HCT116 (cell line): ENCODE measurements around the gene DNAJB13. TPM values are rescaled to one million over a fixed set of nuclear protein-coding genes. Genes with fewer than 3 reads are reported as not detected.

Experiments
- ATAC-seq: fragments of 200-7000 bp; cut with Tn5 transposase; 2 replicates; pipeline ENCODE4 v1.9.1; 2020; ENCODE audit warnings: mild to moderate bottlenecking, moderate library complexity
- BruUV-seq: library from RNA; stranded (reverse); fragments of 400-500 nt; replicated peaks from 2 replicates; lab custom pipeline; 2021; lab: Mats Ljungman, UMichigan
- CTCF ChIA-PET: fragments of 300-600 bp; sonication (Branson Sonifier 250); formaldehyde crosslinking; loops from one replicate; lab custom pipeline; 2021; ENCODE audit warnings: antibody characterized with exemption; lab: Charles Lee
- POLR2A ChIA-PET: fragments of 300-600, 350-600 bp; sonication (Branson Sonifier 250); formaldehyde crosslinking; loops from one replicate; lab custom pipeline; 2021; ENCODE audit warnings: antibody characterized with exemption; lab: Charles Lee
- RAD21 ChIA-PET, 2 experiments: fragments of 300-600 bp; sonication (Branson Sonifier 250); formaldehyde crosslinking; loops; one replicate each; lab custom pipeline; 2023; ENCODE audit warnings: low total read pairs in 2 of 2; ENCODE audit not compliant: uncharacterized antibody in 2 of 2, unreplicated experiment in 2 of 2, low non-redundant PET in 1 of 2; lab: Charles Lee
- DNase-seq: peaks from one replicate; pipeline ENCODE4 v3.0.0-alpha.2; 2010; ENCODE audit warnings: low read depth, low spot score
- H2AFZ ChIP-seq: fragments of 200-600 bp; shearing (Covaris generic), sonication (generic); 2 replicates; pipeline ENCODE4 v1.6.1; 2017; ENCODE audit warnings: low read depth, mixed run types, mixed read lengths, antibody characterized with exemption, low read length; ENCODE audit not compliant: poor library complexity, severe bottlenecking
- H3K27ac ChIP-seq: 2 replicates; pipeline ENCODE4 v1.5.1; 2012; ENCODE audit warnings: low read depth, low read length
- H3K27me3 ChIP-seq: fragments of 200-600 bp; sonication (generic); 2 replicates; pipeline ENCODE4 v1.6.1; 2016; ENCODE audit warnings: mixed run types, low read length, mixed read lengths; ENCODE audit not compliant: insufficient read depth
- H3K36me3 ChIP-seq, 2 experiments: fragments of 200-500 bp in 1 of 2; fragments of 200-600 bp in 1 of 2; sonication (Bioruptor generic) in 1 of 2; sonication (generic) in 1 of 2; 2 replicates each; pipeline versions ENCODE4 v1.5.1 to v1.6.1; 2014 to 2016; ENCODE audit warnings: low read length in 2 of 2, inconsistent platforms in 1 of 2, mixed read lengths in 1 of 2, mixed run types in 1 of 2; ENCODE audit not compliant: insufficient read depth in 2 of 2, control insufficient read depth in 1 of 2
- H3K4me1 ChIP-seq, 2 experiments: fragments of 200-600 bp in 1 of 2; sonication (generic) in 1 of 2; 2 replicates each; pipeline versions ENCODE4 v1.5.1 to v1.6.1; 2012 to 2017; ENCODE audit warnings: low read length in 2 of 2, inconsistent platforms in 1 of 2, mild to moderate bottlenecking in 1 of 2, mixed read lengths in 1 of 2, mixed run types in 1 of 2, moderate library complexity in 1 of 2; ENCODE audit not compliant: insufficient read depth in 2 of 2, control insufficient read depth in 1 of 2
- H3K4me2 ChIP-seq: fragments of 200-600 bp; sonication (generic); 2 replicates; pipeline ENCODE4 v1.6.1; 2017; ENCODE audit warnings: mixed run types, low read length, mixed read lengths
- H3K4me3 ChIP-seq, 2 experiments: fragments of 200-600 bp in 1 of 2; sonication (generic) in 1 of 2; replicated peaks in 1 of 2; 2 replicates each; pipeline ENCODE4 v1.5.1; 2011 to 2016; ENCODE audit warnings: low read length in 2 of 2, control low read depth in 1 of 2, low read depth in 1 of 2, mild to moderate bottlenecking in 1 of 2, mixed read lengths in 1 of 2, mixed run types in 1 of 2
- H3K79me2 ChIP-seq: fragments of 200-600 bp; sonication (generic); 2 replicates; pipeline ENCODE4 v1.6.1; 2017; ENCODE audit warnings: mild to moderate bottlenecking, mixed run types, low read length, moderate library complexity, mixed read lengths; ENCODE audit not compliant: insufficient read depth
- H3K9ac ChIP-seq: fragments of 200-600 bp; sonication (generic); 2 replicates; pipeline ENCODE4 v1.6.1; 2016; ENCODE audit warnings: low read length, mixed read lengths
- H3K9me2 ChIP-seq: fragments of 200-600 bp; sonication (generic), shearing (Covaris generic); 2 replicates; pipeline ENCODE4 v1.6.1; 2017; ENCODE audit warnings: mixed run types, mild to moderate bottlenecking, moderate library complexity; ENCODE audit not compliant: insufficient read depth
- H3K9me3 ChIP-seq, 2 experiments: fragments of 200-500 bp in 1 of 2; fragments of 200-600 bp in 1 of 2; sonication (Bioruptor generic) in 1 of 2; sonication (generic) in 1 of 2; 2 replicates each; pipeline ENCODE4 v1.6.1; 2014 to 2017; ENCODE audit warnings: low read length in 2 of 2, mixed read lengths in 2 of 2, inconsistent platforms in 1 of 2, low read depth in 1 of 2, mild to moderate bottlenecking in 1 of 2, mixed run types in 1 of 2, moderate library complexity in 1 of 2; ENCODE audit not compliant: control insufficient read depth in 1 of 2, insufficient read depth in 1 of 2
- H4K20me1 ChIP-seq: fragments of 200-600 bp; sonication (generic), shearing (Covaris generic); 2 replicates; pipeline ENCODE4 v1.6.1; 2017; ENCODE audit warnings: mixed run types, mild to moderate bottlenecking, moderate library complexity; ENCODE audit not compliant: insufficient read depth
- ATF3 ChIP-seq: IDR thresholded peaks from 2 replicates; pipeline ENCODE4 v1.6.1; 2012
- CBX3 ChIP-seq: IDR thresholded peaks from 2 replicates; pipeline ENCODE4 v1.6.1; 2012; ENCODE audit warnings: low read depth
- ELF1 ChIP-seq: IDR thresholded peaks from 2 replicates; pipeline ENCODE4 v1.6.1; 2012; ENCODE audit warnings: low read depth, borderline replicate concordance
- FOSL1 ChIP-seq: IDR thresholded peaks from 2 replicates; pipeline ENCODE4 v1.6.1; 2012; ENCODE audit warnings: low read depth
- JUND ChIP-seq: IDR thresholded peaks from 2 replicates; pipeline ENCODE4 v1.6.1; 2012
- POLR2AphosphoS5 ChIP-seq: IDR thresholded peaks from 2 replicates; pipeline ENCODE4 v1.6.1; 2011; ENCODE audit warnings: mild to moderate bottlenecking, low read depth, low read length, moderate library complexity
- REST ChIP-seq: IDR thresholded peaks from 2 replicates; pipeline ENCODE4 v1.6.1; 2012; ENCODE audit warnings: low read depth
- SRF ChIP-seq: IDR thresholded peaks from 2 replicates; pipeline ENCODE4 v1.6.1; 2012; ENCODE audit warnings: low read depth
- TCF7L2 ChIP-seq: IDR thresholded peaks from 2 replicates; pipeline ENCODE4 v1.7.0; 2011; ENCODE audit warnings: borderline replicate concordance, inconsistent platforms; ENCODE audit not compliant: insufficient read depth, insufficient read length; ENCODE audit errors: extremely low read depth
- ZBTB33 ChIP-seq: IDR thresholded peaks from 2 replicates; pipeline ENCODE4 v1.6.1; 2011; ENCODE audit warnings: mild to moderate bottlenecking, low read length, moderate library complexity; ENCODE audit not compliant: insufficient replicate concordance; ENCODE audit errors: extremely low read depth
- ZFX ChIP-seq: fragments of 450-650 bp; IDR thresholded peaks from 2 replicates; pipeline ENCODE4 v1.6.1; 2017
- ZNF274 ChIP-seq: fragments of 200-500 bp; sonication (Bioruptor generic); IDR thresholded peaks from 2 replicates; pipeline ENCODE4 v1.6.1; 2014; ENCODE audit warnings: mild to moderate bottlenecking, low read depth, low read length, inconsistent platforms
- intact Hi-C: fragments of 100-400 bp; cut with micrococcal nuclease; formaldehyde crosslinking; loops from 2 replicates; pipeline ENCODE4 v1.10.0; 2022
- total RNA-seq: library from RNA; stranded (reverse); gene quantifications from one replicate; pipeline ENCODE4 v1.2.1, GENCODE V29; 2021; ENCODE audit not compliant: unreplicated experiment
- TF ChIP-seq, protein P1 (sequence below), 3 experiments: fragments of 200-600 bp in 1 of 3; sonication (generic) in 1 of 3; IDR thresholded peaks in 2 of 3; conservative IDR thresholded peaks in 1 of 3; 2 replicates each; pipeline ENCODE4 v1.5.1; 2012 to 2017; ENCODE audit warnings: low read depth in 2 of 3, low read length in 2 of 3, antibody characterized with exemption in 1 of 3, borderline replicate concordance in 1 of 3, control low read depth in 1 of 3, mild to moderate bottlenecking in 1 of 3, mixed read lengths in 1 of 3, mixed run types in 1 of 3, moderate library complexity in 1 of 3; ENCODE audit not compliant: insufficient read depth in 1 of 3
- TF ChIP-seq, protein P2 (sequence below): IDR thresholded peaks from 2 replicates; pipeline ENCODE4 v1.6.1; 2012

Gene DNAJB13
- total RNA-seq, 1 experiment from 2014 or later, result 0.22 TPM

DNA sequence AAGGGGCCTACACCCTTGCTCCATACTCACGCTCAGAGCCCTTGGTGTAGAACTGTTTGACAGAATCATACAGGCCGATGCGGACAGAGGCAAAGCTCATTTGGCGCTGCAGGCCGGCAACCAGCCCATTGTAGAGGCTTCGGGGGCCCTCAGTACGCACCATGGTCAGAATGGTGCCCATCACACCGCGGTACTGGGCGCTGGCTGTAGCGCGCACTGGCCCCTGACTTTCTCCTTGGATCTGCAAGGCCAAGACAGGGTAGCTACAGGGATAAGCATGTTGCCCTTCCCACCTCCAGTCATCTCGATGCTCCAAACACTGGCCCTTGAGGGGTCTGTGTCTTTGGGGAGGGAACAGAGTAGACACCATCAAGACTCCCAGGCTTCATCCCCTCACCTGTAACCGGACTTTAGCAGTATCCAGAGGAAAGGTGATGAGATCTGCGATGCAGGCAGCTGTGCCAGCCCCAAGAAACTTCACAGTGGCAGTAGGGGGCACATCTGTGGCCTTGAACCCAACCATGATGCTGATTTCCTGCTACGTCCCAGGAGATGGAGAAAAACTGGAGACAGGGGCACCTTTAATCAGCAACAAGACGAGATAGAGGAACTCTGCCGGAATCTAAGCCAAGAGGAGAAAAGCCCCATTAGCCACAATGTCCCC is 27.2 kb downstream of the DNAJB13 start:
- Histone ChIP-seq H3K4me2 (no peak overlapping the region), H3K4me1 (peaks cover 16 to 32% of the 10 kb centered on the region in 2 experiments), H3K27me3 (no peaks in the 10 kb centered on the region), H4K20me1 (no peaks in the 10 kb centered on the region), H3K9ac (no peak overlapping the region), H3K79me2 (0 out of 2 replicates have a peak, but pooled peaks cover 3% of the 10 kb centered on the region), H3K36me3 (peaks cover 0 to 2% of the 10 kb centered on the region in 2 experiments; a peak in 1 of 4 replicates), H3K9me2 (no peaks in the 10 kb centered on the region), H3K27ac (no peak overlapping the region), H2AFZ (no peak overlapping the region), H3K4me3 (no peak overlapping the region), H3K9me3 (no peaks in the 10 kb centered on the region)
- RAD21 ChIA-PET, result no interaction called here
- BruUV-seq, result no TSS peak
- POLR2A ChIA-PET, result no interaction called here
- intact Hi-C loops, result no loop called here
- no peak for ATAC-seq
- DNase-seq, result no peak
- TF ChIP-seq REST, result no peak
- no peak for TF ChIP-seq ATF3
- TF ChIP-seq POLR2AphosphoS5, result no peak
- no peak for TF ChIP-seq ZNF274
- no peak for TF ChIP-seq ZBTB33
- no peak for TF ChIP-seq ZFX
- TF ChIP-seq, protein P1, sequence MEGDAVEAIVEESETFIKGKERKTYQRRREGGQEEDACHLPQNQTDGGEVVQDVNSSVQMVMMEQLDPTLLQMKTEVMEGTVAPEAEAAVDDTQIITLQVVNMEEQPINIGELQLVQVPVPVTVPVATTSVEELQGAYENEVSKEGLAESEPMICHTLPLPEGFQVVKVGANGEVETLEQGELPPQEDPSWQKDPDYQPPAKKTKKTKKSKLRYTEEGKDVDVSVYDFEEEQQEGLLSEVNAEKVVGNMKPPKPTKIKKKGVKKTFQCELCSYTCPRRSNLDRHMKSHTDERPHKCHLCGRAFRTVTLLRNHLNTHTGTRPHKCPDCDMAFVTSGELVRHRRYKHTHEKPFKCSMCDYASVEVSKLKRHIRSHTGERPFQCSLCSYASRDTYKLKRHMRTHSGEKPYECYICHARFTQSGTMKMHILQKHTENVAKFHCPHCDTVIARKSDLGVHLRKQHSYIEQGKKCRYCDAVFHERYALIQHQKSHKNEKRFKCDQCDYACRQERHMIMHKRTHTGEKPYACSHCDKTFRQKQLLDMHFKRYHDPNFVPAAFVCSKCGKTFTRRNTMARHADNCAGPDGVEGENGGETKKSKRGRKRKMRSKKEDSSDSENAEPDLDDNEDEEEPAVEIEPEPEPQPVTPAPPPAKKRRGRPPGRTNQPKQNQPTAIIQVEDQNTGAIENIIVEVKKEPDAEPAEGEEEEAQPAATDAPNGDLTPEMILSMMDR (IDR thresholded peaks at IDR 0.05 in 2 of 3, conservative IDR thresholded peaks at IDR 0.05 in 1 of 3; ENCODE audit: borderline replicate concordance in 1 of 3, insufficient read depth in 1 of 3, low read depth in 2 of 3, low read length in 2 of 3), result no peak
- no peak for TF ChIP-seq SRF
- no peak for TF ChIP-seq ELF1
- no peak for TF ChIP-seq TCF7L2
- TF ChIP-seq, protein P2, sequence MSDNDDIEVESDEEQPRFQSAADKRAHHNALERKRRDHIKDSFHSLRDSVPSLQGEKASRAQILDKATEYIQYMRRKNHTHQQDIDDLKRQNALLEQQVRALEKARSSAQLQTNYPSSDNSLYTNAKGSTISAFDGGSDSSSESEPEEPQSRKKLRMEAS, result no peak
- no peak for TF ChIP-seq JUND
- no peak for TF ChIP-seq FOSL1
- no peak for TF ChIP-seq CBX3
- CTCF ChIA-PET, result no interaction called here
